HepG2 (cell line): ENCODE measurements around the gene NT5C. TPM values are rescaled to one million over a fixed set of nuclear protein-coding genes. Genes with fewer than 3 reads are reported as not detected.

Source experiments
- ATAC-seq: fragments of 200-7000 bp; cut with Tn5 transposase; 3 replicates; pipeline ENCODE4 v1.9.1; 2020; ENCODE audit warnings: mild to moderate bottlenecking, moderate library complexity
- BruUV-seq: library from RNA; stranded (reverse); fragments of 400-500 nt; replicated peaks from 2 replicates; lab custom pipeline; 2021; lab: Mats Ljungman, UMichigan
- CTCF ChIA-PET: fragments of 300-600 bp; formaldehyde crosslinking; extraction: SDS; loops from one replicate; lab custom pipeline; 2021; ENCODE audit warnings: low total read pairs, inconsistent platforms, low intra/inter-chr PET ratio; lab: Yijun Ruan, JAX
- POLR2A ChIA-PET: fragments of 350-600 bp; sonication (Branson Sonifier 250); formaldehyde crosslinking; loops from one replicate; lab custom pipeline; 2020; ENCODE audit warnings: antibody characterized with exemption, inconsistent platforms; lab: Yijun Ruan, JAX
- DNase-seq: peaks from one replicate; pipeline ENCODE4 v3.0.0-alpha.2; 2015; ENCODE audit warnings: low spot score
- FAIRE-seq: peaks from 3 replicates; lab custom pipeline; 2011; peaks lifted over from hg19 to GRCh38; lab: Jason Lieb, UNC
- H2AFZ ChIP-seq: one replicate; pipeline ENCODE4 v1.6.1; 2011; ENCODE audit warnings: low read length, inconsistent platforms
- H3K27ac ChIP-seq: fragments of 300-600 bp; 3 replicates; pipeline ENCODE4 v1.8.0; 2011; ENCODE audit warnings: mixed run types, mild to moderate bottlenecking, mixed read lengths, low read length, inconsistent platforms; ENCODE audit not compliant: insufficient read depth; ENCODE audit errors: extremely low read length
- H3K27me3 ChIP-seq, 2 experiments: fragments of 200-600 bp in 1 of 2; 2 replicates in 1 of 2; 3 replicates in 1 of 2; pipeline versions ENCODE4 v1.6.0 to v1.8.0; 2011; ENCODE audit warnings: low read length in 2 of 2, mild to moderate bottlenecking in 2 of 2, moderate library complexity in 2 of 2, inconsistent platforms in 1 of 2; ENCODE audit not compliant: insufficient read depth in 2 of 2, control insufficient read depth in 1 of 2
- H3K36me3 ChIP-seq, 2 experiments: fragments of 200-600 bp in 1 of 2; replicated peaks in 1 of 2; 2 replicates in 1 of 2; 3 replicates in 1 of 2; pipeline versions ENCODE4 v1.5.1 to v1.8.0; 2011; ENCODE audit warnings: low read length in 2 of 2, inconsistent platforms in 1 of 2; ENCODE audit not compliant: insufficient read depth in 2 of 2, control insufficient read depth in 1 of 2
- H3K4me1 ChIP-seq: 2 replicates; pipeline ENCODE4 v1.5.1; 2012; ENCODE audit warnings: low read length, inconsistent platforms; ENCODE audit not compliant: insufficient read depth
- H3K4me2 ChIP-seq: 2 replicates; pipeline ENCODE4 v1.6.0; 2011; ENCODE audit warnings: low read depth, low read length, inconsistent platforms
- H3K4me3 ChIP-seq, 3 experiments: fragments of 200-600 bp in 1 of 3; sonication (generic), shearing (Covaris generic) in 1 of 3; replicated peaks in 1 of 3; 2 replicates each; pipeline ENCODE4 v1.5.1; 2011 to 2016; ENCODE audit warnings: low read length in 3 of 3, inconsistent platforms in 2 of 3, low read depth in 2 of 3, mild to moderate bottlenecking in 2 of 3, control low read depth in 1 of 3, mixed read lengths in 1 of 3; ENCODE audit not compliant: insufficient read depth in 1 of 3
- H3K79me2 ChIP-seq: one replicate; pipeline ENCODE4 v1.6.1; 2011; ENCODE audit warnings: low read length, inconsistent platforms; ENCODE audit not compliant: insufficient read depth
- H3K9ac ChIP-seq: 2 replicates; pipeline ENCODE4 v1.6.0; 2011; ENCODE audit warnings: mild to moderate bottlenecking, low read depth, low read length, inconsistent platforms; ENCODE audit not compliant: insufficient read depth
- H3K9me3 ChIP-seq: 2 replicates; pipeline ENCODE4 v1.5.1; 2012; ENCODE audit warnings: mild to moderate bottlenecking, low read length
- H4K20me1 ChIP-seq: 2 replicates; pipeline ENCODE4 v1.6.0; 2011; ENCODE audit warnings: inconsistent platforms, mild to moderate bottlenecking, low read length, moderate library complexity; ENCODE audit not compliant: insufficient read depth
- CREB1 ChIP-seq, 2 experiments: fragments of 450-650 bp in 1 of 2; IDR thresholded peaks; 2 replicates each; pipeline ENCODE4 v1.6.1; 2016 to 2017; ENCODE audit warnings: control low read depth in 1 of 2, mild to moderate bottlenecking in 1 of 2, missing compliant biosample characterization in 1 of 2, missing genetic modification characterization in 1 of 2
- GABPA ChIP-seq, 2 experiments: IDR thresholded peaks; 2 replicates each; pipeline ENCODE4 v1.6.1; 2011 to 2016; ENCODE audit warnings: low read depth in 2 of 2, low read length in 1 of 2, missing biosample characterization in 1 of 2, missing genetic modification characterization in 1 of 2
- HNRNPL ChIP-seq: fragments of 200-400 bp; formaldehyde crosslinking; IDR thresholded peaks from 2 replicates; pipeline ENCODE4 v1.6.1; 2017; ENCODE audit warnings: mild to moderate bottlenecking, low read depth, low read length
- KLF9 ChIP-seq: IDR thresholded peaks from 2 replicates; pipeline ENCODE4 v1.6.1; 2016; ENCODE audit warnings: low read depth
- NPAS2 ChIP-seq: sonication (generic); formaldehyde crosslinking; IDR thresholded peaks from 2 replicates; pipeline ENCODE4 v1.8.0; 2022; ENCODE audit warnings: mild to moderate bottlenecking, missing genetic modification reagents, borderline replicate concordance
- PLRG1 ChIP-seq: fragments of 450-650 bp; conservative IDR thresholded peaks from 2 replicates; pipeline ENCODE4 v1.6.1; 2016
- PPARG ChIP-seq: conservative IDR thresholded peaks from 2 replicates; pipeline ENCODE4 v1.6.1; 2016; ENCODE audit warnings: missing biosample characterization, missing genetic modification reagents
- SSRP1 ChIP-seq: IDR thresholded peaks from 2 replicates; pipeline ENCODE4 v1.6.1; 2016; ENCODE audit warnings: control low read depth
- ZNF33A ChIP-seq: sonication (generic); formaldehyde crosslinking; IDR thresholded peaks from 2 replicates; pipeline ENCODE4 v1.5.1; 2020; ENCODE audit warnings: missing genetic modification reagents, mild to moderate bottlenecking, moderate library complexity, borderline replicate concordance
- ZNF75D ChIP-seq: sonication (generic); formaldehyde crosslinking; IDR thresholded peaks from 2 replicates; pipeline ENCODE4 v1.8.1; 2023; ENCODE audit warnings: missing genetic modification reagents, mild to moderate bottlenecking, borderline replicate concordance
- WGBS: methylation state at CpG from one replicate; pipeline ENCODE4 v1.1.6; 2017; ENCODE audit warnings: low lambda C conversion rate; 5-methylcytosine and 5-hydroxymethylcytosine counted together
- in situ Hi-C: cut with HindIII; loops from 2 replicates; pipeline ENCODE4 v1.10.0; 2017; ENCODE audit warnings: low pct_unique_long_range_greater_than_20kb; ENCODE audit not compliant: extremely low pct_ligation_motif_present
- intact Hi-C: fragments of 100-400 bp; cut with micrococcal nuclease; formaldehyde crosslinking; loops from one replicate; pipeline ENCODE4 v1.10.0; 2022; ENCODE audit not compliant: unreplicated experiment
- polyA plus RNA-seq, 8 experiments: library from polyadenylated mRNA; depleted of rRNA in 3 of 8; stranded (reverse) in 7 of 8; unstranded in 1 of 8; fragments of >200 nt; fragmentation: Illumina TruSeq in 4 of 8; extraction: Trizol in 4 of 8; gene quantifications; 2 replicates each; pipeline versions ENCODE4 v1.2.1 to v1.2.3, GENCODE V29; 2011 to 2016; ENCODE audit warnings: low read depth in 4 of 8, missing spikeins in 1 of 8, mixed read lengths in 1 of 8; ENCODE audit not compliant: insufficient read depth in 1 of 8
- total RNA-seq, 5 experiments: library from RNA; depleted of rRNA; stranded (reverse); fragments of >200 nt; fragmentation: Illumina TruSeq; extraction: Trizol; gene quantifications; 2 replicates each; pipeline ENCODE4 v1.2.3, GENCODE V29; 2016; ENCODE audit warnings: low read depth in 1 of 5
- TF ChIP-seq, protein P1 (sequence below): sonication (generic); formaldehyde crosslinking; IDR thresholded peaks from 2 replicates; pipeline ENCODE4 v1.5.1; 2020; ENCODE audit warnings: missing genetic modification reagents, mild to moderate bottlenecking, borderline replicate concordance
- TF ChIP-seq, protein P2 (sequence below), 2 experiments: fragments of 450-650 bp in 1 of 2; sonication (generic) in 1 of 2; formaldehyde crosslinking in 1 of 2; IDR thresholded peaks; 2 replicates each; pipeline versions ENCODE4 v1.6.1 to v1.8.0; 2016 to 2022; ENCODE audit warnings: antibody characterized with exemption in 1 of 2, mild to moderate bottlenecking in 1 of 2, missing genetic modification reagents in 1 of 2
- TF ChIP-seq, protein P3 (sequence below): IDR thresholded peaks from 2 replicates; pipeline ENCODE4 v1.6.1; 2016; ENCODE audit warnings: low read depth, control low read depth

Gene NT5C
- total and polyA plus RNA-seq, 2 of the 13 experiments (the other 11 are each of a cell fraction or from before 2014, with no cell fraction given) = 42.8 to 48.6 TPM

DNA sequence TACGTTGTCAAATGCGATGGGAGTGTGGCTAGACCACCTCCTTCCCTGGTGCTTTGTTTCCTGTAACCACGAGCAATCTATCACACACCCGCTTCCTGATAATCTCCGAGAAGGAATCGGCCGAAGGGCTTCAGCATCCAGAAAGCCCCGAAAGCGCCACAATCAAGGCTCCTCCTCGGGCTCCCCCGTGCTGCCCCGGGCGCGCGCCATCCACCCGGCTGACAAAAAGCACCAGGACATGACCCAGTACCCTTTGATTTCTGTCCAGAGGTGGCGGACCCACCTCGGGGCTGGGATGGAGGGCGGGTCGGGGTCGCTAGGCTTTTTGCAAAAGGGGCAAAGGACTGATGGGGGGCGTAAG, 22.5 kb downstream of the NT5C start:
- CTCF ChIA-PET = no interaction called here
- POLR2A ChIA-PET = interaction anchor here (0.5 to 2.0 kb wide), 27 partner anchors 8 to 147 kb away, joined by 3 to 14 read pairs (median 6); partner anchors contain the start of genes ATP5PD, CDR2L, JPT1 and KCTD2
- in situ Hi-C loops (no loop called here), intact Hi-C loops (loop anchor here (5.0 kb wide), 2 partner anchors 37 to 303 kb away; no protein-coding TSS in a partner anchor)
- no peak for ATAC-seq
- peaks cover 45% of the 10 kb centered on the region for H3K4me1 ChIP-seq
- WGBS = 70% methylated on average over 20 of the region's 22 CpGs
- no peak for DNase-seq
- no peaks in the 10 kb centered on the region for H3K9me3 ChIP-seq
- H3K27ac ChIP-seq = no peak overlapping the region
- H2AFZ ChIP-seq = no peak overlapping the region
- peaks cover 0 to 3% of the 10 kb centered on the region in 2 experiments; a peak in 1 of 5 replicates for H3K27me3 ChIP-seq
- peaks cover 8% of the 10 kb centered on the region for H3K79me2 ChIP-seq
- no TSS peak for BruUV-seq
- no peak for FAIRE-seq
- H3K9ac ChIP-seq = peak overlapping the region; percentile 71; the same call in 1 of the 2 replicates
- H3K4me2 ChIP-seq = peak overlapping the region; percentile 95
- peak overlapping the region; percentile 69 to 87 (median 79) for H3K4me3 ChIP-seq
- no peaks in the 10 kb centered on the region for H3K36me3 ChIP-seq
- H4K20me1 ChIP-seq = no peaks in the 10 kb centered on the region
- TF ChIP-seq, protein P1, sequence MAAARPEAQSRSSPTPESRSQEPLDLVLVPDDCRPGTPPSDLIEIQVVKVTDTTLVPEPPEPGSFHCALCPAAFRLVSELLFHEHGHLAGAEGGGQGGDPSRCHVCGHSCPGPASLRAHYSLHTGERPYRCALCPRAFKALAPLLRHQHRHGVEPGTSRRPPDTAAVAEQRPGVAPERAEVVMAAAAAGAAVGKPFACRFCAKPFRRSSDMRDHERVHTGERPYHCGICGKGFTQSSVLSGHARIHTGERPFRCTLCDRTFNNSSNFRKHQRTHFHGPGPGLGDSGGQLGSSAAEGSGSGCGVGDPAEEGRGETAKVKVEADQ (CRISPR knock-in tag) = no peak
- TF ChIP-seq KLF9 (CRISPR knock-in tag) = no peak
- TF ChIP-seq, protein P2, sequence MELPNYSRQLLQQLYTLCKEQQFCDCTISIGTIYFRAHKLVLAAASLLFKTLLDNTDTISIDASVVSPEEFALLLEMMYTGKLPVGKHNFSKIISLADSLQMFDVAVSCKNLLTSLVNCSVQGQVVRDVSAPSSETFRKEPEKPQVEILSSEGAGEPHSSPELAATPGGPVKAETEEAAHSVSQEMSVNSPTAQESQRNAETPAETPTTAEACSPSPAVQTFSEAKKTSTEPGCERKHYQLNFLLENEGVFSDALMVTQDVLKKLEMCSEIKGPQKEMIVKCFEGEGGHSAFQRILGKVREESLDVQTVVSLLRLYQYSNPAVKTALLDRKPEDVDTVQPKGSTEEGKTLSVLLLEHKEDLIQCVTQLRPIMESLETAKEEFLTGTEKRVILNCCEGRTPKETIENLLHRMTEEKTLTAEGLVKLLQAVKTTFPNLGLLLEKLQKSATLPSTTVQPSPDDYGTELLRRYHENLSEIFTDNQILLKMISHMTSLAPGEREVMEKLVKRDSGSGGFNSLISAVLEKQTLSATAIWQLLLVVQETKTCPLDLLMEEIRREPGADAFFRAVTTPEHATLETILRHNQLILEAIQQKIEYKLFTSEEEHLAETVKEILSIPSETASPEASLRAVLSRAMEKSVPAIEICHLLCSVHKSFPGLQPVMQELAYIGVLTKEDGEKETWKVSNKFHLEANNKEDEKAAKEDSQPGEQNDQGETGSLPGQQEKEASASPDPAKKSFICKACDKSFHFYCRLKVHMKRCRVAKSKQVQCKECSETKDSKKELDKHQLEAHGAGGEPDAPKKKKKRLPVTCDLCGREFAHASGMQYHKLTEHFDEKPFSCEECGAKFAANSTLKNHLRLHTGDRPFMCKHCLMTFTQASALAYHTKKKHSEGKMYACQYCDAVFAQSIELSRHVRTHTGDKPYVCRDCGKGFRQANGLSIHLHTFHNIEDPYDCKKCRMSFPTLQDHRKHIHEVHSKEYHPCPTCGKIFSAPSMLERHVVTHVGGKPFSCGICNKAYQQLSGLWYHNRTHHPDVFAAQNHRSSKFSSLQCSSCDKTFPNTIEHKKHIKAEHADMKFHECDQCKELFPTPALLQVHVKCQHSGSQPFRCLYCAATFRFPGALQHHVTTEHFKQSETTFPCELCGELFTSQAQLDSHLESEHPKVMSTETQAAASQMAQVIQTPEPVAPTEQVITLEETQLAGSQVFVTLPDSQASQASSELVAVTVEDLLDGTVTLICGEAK (IDR thresholded peaks at IDR 0.05) = no peak
- TF ChIP-seq, protein P2 (CRISPR knock-in tag; IDR thresholded peaks at IDR 0.05) = no peak
- TF ChIP-seq, protein P3, sequence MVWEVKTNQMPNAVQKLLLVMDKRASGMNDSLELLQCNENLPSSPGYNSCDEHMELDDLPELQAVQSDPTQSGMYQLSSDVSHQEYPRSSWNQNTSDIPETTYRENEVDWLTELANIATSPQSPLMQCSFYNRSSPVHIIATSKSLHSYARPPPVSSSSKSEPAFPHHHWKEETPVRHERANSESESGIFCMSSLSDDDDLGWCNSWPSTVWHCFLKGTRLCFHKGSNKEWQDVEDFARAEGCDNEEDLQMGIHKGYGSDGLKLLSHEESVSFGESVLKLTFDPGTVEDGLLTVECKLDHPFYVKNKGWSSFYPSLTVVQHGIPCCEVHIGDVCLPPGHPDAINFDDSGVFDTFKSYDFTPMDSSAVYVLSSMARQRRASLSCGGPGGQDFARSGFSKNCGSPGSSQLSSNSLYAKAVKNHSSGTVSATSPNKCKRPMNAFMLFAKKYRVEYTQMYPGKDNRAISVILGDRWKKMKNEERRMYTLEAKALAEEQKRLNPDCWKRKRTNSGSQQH (CRISPR knock-in tag) = no peak
- TF ChIP-seq SSRP1 (CRISPR knock-in tag) = peak; percentile 60; the same call in 1 of the 2 replicates
- TF ChIP-seq GABPA (IDR thresholded peaks at IDR 0.05; ENCODE audit: low read depth, low read length) = no peak
- TF ChIP-seq GABPA (CRISPR knock-in tag; IDR thresholded peaks at IDR 0.05; ENCODE audit: low read depth) = no peak
- no peak for TF ChIP-seq ZNF33A (CRISPR knock-in tag)
- 0 out of 2 replicates have a peak, but pooled peaks have one; percentile 9 for TF ChIP-seq HNRNPL
- no peak for TF ChIP-seq NPAS2
- TF ChIP-seq PLRG1 = no peak
- TF ChIP-seq PPARG (CRISPR knock-in tag) = no peak
- TF ChIP-seq ZNF75D (CRISPR knock-in tag) = no peak
- no peak for TF ChIP-seq CREB1 (IDR thresholded peaks at IDR 0.05)
- TF ChIP-seq CREB1 (CRISPR knock-in tag; IDR thresholded peaks at IDR 0.05) = no peak
